Large intestine (tissue), 1 donor: ENCODE results near the gene DUSP12. TPM values are rescaled to one million over a fixed set of nuclear protein-coding genes. Genes with fewer than 3 reads are reported as not detected.

ENCODE experiments used
- polyA plus RNA-seq: library from polyadenylated mRNA; unstranded; fragments of 120-200 nt; gene quantifications from one replicate; pipeline ENCODE4 v1.2.1, GENCODE V29; 2013

The DUSP12 gene
- polyA plus RNA-seq, 1 donor: 33.8 TPM

Other genes starting within 250 kb of the DUSP12 start
- 3.0 TPM for gene FCGR2A, start 244.3 kb upstream of the DUSP12 start, polyA plus RNA-seq
- 0.46 TPM for gene HSPA6, start 225.2 kb upstream of the DUSP12 start, polyA plus RNA-seq
- gene FCGR3A, start 200.0 kb upstream of the DUSP12 start, polyA plus RNA-seq: 3.1 TPM
- 0.04 TPM for gene FCGR3B, start 118.6 kb upstream of the DUSP12 start, polyA plus RNA-seq
- gene FCGR2B, start 86.6 kb upstream of the DUSP12 start, polyA plus RNA-seq: 0.06 TPM
- gene FCRLA, start 42.6 kb upstream of the DUSP12 start, polyA plus RNA-seq: 0.12 TPM
- gene FCRLB, start 28.2 kb upstream of the DUSP12 start, polyA plus RNA-seq: 0.60 TPM
- 19.6 TPM for gene ATF6, start 16.5 kb downstream of the DUSP12 start, polyA plus RNA-seq